Muscle layer of colon (tissue), 2 donors: ENCODE measurements around the gene TCN1.

Source experiments
- H3K27ac ChIP-seq: one replicate; pipeline ENCODE4 v1.7.0; 2013; ENCODE audit warnings: low read depth, mild to moderate bottlenecking, low read length, moderate library complexity
- H3K27me3 ChIP-seq, 2 donors: one replicate each; pipeline ENCODE4 v1.7.0; 2013; ENCODE audit warnings: low read length in 2 of 2, mild to moderate bottlenecking in 2 of 2; ENCODE audit not compliant: insufficient read depth in 2 of 2, control insufficient read depth in 1 of 2
- H3K36me3 ChIP-seq: one replicate; pipeline ENCODE4 v1.7.0; 2013; ENCODE audit warnings: mild to moderate bottlenecking, low read length; ENCODE audit not compliant: insufficient read depth
- H3K4me1 ChIP-seq: one replicate; pipeline ENCODE4 v1.7.0; 2013; ENCODE audit warnings: mild to moderate bottlenecking, low read length; ENCODE audit not compliant: insufficient read depth
- H3K4me3 ChIP-seq, 2 donors: one replicate each; pipeline ENCODE4 v1.7.0; 2013; ENCODE audit warnings: low read length in 2 of 2, low read depth in 1 of 2, mild to moderate bottlenecking in 1 of 2, moderate library complexity in 1 of 2
- H3K9ac ChIP-seq: one replicate; pipeline ENCODE4 v1.7.0; 2013; ENCODE audit warnings: low read length
- H3K9me3 ChIP-seq: one replicate; pipeline ENCODE4 v1.7.0; 2013; ENCODE audit warnings: mild to moderate bottlenecking, low read length
- donor health status: abdominal sarcoma.
- donor health status: Adenocarcinoma of cecum.

Gene TCN1

DNA sequence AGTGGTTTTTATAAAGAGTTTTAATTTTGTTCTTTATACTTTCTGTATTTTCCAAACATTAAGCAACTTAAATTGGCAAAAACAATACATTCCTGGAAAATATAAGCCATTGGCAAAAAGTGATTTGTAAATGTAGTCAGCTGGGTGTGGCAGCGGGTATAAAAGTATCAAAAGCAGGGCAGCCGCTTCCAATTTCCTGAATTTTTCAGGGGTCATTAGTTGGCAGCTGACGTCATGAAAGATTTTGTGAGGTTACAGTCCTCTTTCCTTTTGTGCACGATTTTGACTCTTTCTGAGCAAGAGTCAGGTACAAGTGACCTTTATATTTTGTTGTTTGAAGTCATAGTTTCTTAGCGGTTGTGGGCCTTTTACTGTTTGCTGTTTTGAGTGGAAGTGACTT, 12.3 kb upstream of the TCN1 start, which contains the start of gene OOSP3:
Gene OOSP3 (plus strand): TSS at position 208 of the 400 bp plus-strand sequence. CDS start 27 bp downstream, at position 235.
- Histone ChIP-seq H3K9me3 (no peaks in the 10 kb centered on the region), H3K36me3 (no peaks in the 10 kb centered on the region), H3K4me1 (no peaks in the 10 kb centered on the region), H3K27me3 (no peaks in the 10 kb centered on the region), H3K4me3 (no peak within 1 kb of the TSS), H3K9ac (no peak within 1 kb of the TSS), H3K27ac (no peak within 1 kb of the TSS)

GRCh38 chr11:59877784-59878183, 11.5 kb upstream of the TCN1 start:
- H3K9me3 ChIP-seq, result no peaks in the 10 kb centered on the region
- H3K4me1 ChIP-seq, result no peaks in the 10 kb centered on the region
- no peaks in the 10 kb centered on the region for H3K36me3 ChIP-seq
- no peak overlapping the region for H3K4me3 ChIP-seq
- H3K9ac ChIP-seq, result no peak overlapping the region
- no peaks in the 10 kb centered on the region for H3K27me3 ChIP-seq
- no peak overlapping the region for H3K27ac ChIP-seq

- no peaks in the 10 kb centered on the region for H3K4me1 ChIP-seq
These were observed 11.0 kb upstream of the TCN1 start for GRCh38 chr11:59877325-59877724.

GRCh38 chr11:59875856-59876519, 9.7 kb upstream of the TCN1 start:
- Histone ChIP-seq H3K9me3 (no peaks in the 10 kb centered on the region), H3K27ac (no peak overlapping the region), H3K9ac (no peak overlapping the region), H3K36me3 (no peaks in the 10 kb centered on the region), H3K4me3 (no peak overlapping the region), H3K4me1 (no peaks in the 10 kb centered on the region), H3K27me3 (no peaks in the 10 kb centered on the region)

More at GRCh38 chr11:59877325-59877724, 11.0 kb upstream of the TCN1 start:
- no peaks in the 10 kb centered on the region for H3K27me3 ChIP-seq
- no peaks in the 10 kb centered on the region for H3K9me3 ChIP-seq
- H3K36me3 ChIP-seq, result no peaks in the 10 kb centered on the region
- no peak overlapping the region for H3K9ac ChIP-seq
- H3K4me3 ChIP-seq, result no peak overlapping the region
- no peak overlapping the region for H3K27ac ChIP-seq

GRCh38 chr11:59872076-59872475, 5.8 kb upstream of the TCN1 start:
- Histone ChIP-seq H3K9me3 (no peaks in the 10 kb centered on the region), H3K4me1 (no peaks in the 10 kb centered on the region), H3K27me3 (no peaks in the 10 kb centered on the region), H3K27ac (no peak overlapping the region), H3K36me3 (no peaks in the 10 kb centered on the region), H3K9ac (no peak overlapping the region), H3K4me3 (no peak overlapping the region)

DNA sequence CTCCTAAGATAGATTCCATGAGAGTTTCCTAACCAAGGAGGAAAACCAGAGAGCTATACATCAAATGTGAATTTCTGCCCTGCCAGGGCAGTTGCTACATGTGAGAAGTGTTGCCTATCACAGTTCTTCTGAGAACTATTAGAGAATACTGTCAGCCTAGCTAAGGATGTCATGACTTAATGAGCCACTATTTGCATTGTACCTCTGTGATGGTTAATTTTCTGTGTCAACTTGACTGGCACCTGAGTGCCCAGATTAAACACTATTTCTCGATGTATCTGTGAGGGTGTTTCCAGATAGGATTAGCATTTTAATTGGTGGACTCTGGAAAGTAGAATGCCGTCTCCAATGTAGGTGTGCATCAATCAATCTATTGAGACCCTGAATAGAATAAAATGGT, 1.7 kb upstream of the TCN1 start:
- no peaks in the 10 kb centered on the region for H3K27me3 ChIP-seq
- no peaks in the 10 kb centered on the region for H3K36me3 ChIP-seq
- no peak overlapping the region for H3K4me3 ChIP-seq
- H3K9ac ChIP-seq, result no peak overlapping the region
- no peaks in the 10 kb centered on the region for H3K4me1 ChIP-seq
- H3K27ac ChIP-seq, result no peak overlapping the region
- no peaks in the 10 kb centered on the region for H3K9me3 ChIP-seq

- no peaks in the 10 kb centered on the region for H3K36me3 ChIP-seq
- no peaks in the 10 kb centered on the region for H3K27me3 ChIP-seq
- no peak overlapping the region for H3K27ac ChIP-seq
- H3K4me1 ChIP-seq, result no peaks in the 10 kb centered on the region
- H3K9me3 ChIP-seq, result no peaks in the 10 kb centered on the region
- no peak overlapping the region for H3K4me3 ChIP-seq
- H3K9ac ChIP-seq, result no peak overlapping the region
These were observed 549 bp upstream of the TCN1 start for GRCh38 chr11:59866836-59867235.

- Histone ChIP-seq H3K27me3 (no peaks in the 10 kb centered on the region), H3K27ac (no peak overlapping the region), H3K9ac (no peak overlapping the region), H3K4me1 (no peaks in the 10 kb centered on the region), H3K4me3 (no peak overlapping the region), H3K9me3 (no peaks in the 10 kb centered on the region), H3K36me3 (no peaks in the 10 kb centered on the region)
These were observed 1.3 kb downstream of the TCN1 start for GRCh38 chr11:59865031-59865430.

DNA sequence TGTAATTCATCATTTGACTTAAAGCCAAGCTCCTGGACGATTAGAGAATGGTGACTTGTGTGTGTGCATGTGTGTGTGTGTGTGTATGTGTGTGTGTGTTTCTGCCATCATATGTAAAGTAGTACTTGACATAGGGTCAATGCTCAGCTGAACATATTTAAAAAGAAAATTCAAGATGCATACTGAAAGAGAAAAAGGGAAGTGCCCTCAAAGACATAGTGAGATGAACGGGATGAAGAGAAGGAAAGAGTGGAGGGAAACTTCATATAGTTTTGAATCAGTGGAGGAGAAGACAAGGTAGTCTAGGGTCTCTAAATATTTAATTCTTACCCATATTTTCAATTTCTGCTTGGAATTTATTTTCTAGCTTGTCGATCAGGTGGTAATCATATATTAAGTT, 4.0 kb downstream of the TCN1 start:
- Histone ChIP-seq H3K9ac (no peak overlapping the region), H3K4me3 (no peak overlapping the region), H3K9me3 (no peaks in the 10 kb centered on the region), H3K27me3 (no peaks in the 10 kb centered on the region), H3K27ac (no peak overlapping the region), H3K4me1 (no peaks in the 10 kb centered on the region), H3K36me3 (no peaks in the 10 kb centered on the region)

DNA sequence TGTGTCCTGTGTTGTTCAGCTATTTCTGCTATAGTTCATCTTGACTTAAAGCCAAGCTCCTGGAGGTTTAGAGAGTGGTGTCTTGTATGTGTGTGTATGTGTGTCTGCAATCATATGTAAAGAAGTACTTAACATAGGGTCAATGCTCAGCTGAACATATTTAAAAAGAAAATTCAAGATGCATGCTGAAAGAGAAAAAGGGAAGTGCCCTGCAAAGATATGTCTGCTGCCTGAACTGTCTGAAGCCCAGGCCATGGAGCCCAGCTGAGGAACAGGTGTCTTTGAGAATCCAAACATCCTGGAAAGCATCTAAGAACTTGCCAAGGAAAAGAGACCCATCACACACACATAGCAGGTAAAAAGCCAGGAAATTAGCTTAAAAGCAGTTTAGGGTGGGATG, 6.6 kb downstream of the TCN1 start:
- no peak overlapping the region for H3K4me3 ChIP-seq
- no peaks in the 10 kb centered on the region for H3K36me3 ChIP-seq
- no peaks in the 10 kb centered on the region for H3K27me3 ChIP-seq
- no peak overlapping the region for H3K9ac ChIP-seq
- no peaks in the 10 kb centered on the region for H3K9me3 ChIP-seq
- no peak overlapping the region for H3K27ac ChIP-seq
- H3K4me1 ChIP-seq, result no peaks in the 10 kb centered on the region

GRCh38 chr11:59857439-59858434, 8.6 kb downstream of the TCN1 start:
- no peaks in the 10 kb centered on the region for H3K4me1 ChIP-seq
- no peaks in the 10 kb centered on the region for H3K9me3 ChIP-seq
- H3K36me3 ChIP-seq, result no peaks in the 10 kb centered on the region
- no peak overlapping the region for H3K9ac ChIP-seq
- no peak overlapping the region for H3K4me3 ChIP-seq
- H3K27ac ChIP-seq, result no peak overlapping the region
- H3K27me3 ChIP-seq, result no peaks in the 10 kb centered on the region
